Left kidney (tissue), 2 donors: Measurements from ENCODE around the gene GNA15. TPM values are rescaled to one million over a fixed set of nuclear protein-coding genes. Genes with fewer than 3 reads are reported as not detected.

ENCODE experiments used
- DNase-seq: peaks from one replicate; pipeline ENCODE4 v3.0.0-alpha.2; 2013
- polyA plus RNA-seq: library from polyadenylated mRNA; unstranded; fragments of 120-200 nt; gene quantifications from one replicate; pipeline ENCODE4 v1.2.1, GENCODE V29; 2013; ENCODE audit not compliant: insufficient read length

The GNA15 gene
- polyA plus RNA-seq, 1 donor = 0.65 TPM

GRCh38 chr19:3121396-3121795 lies 14.4 kb upstream of the GNA15 start:
- DNase-seq = no peak

- DNase-seq = no peak
These were observed 13.9 kb upstream of the GNA15 start for GRCh38 chr19:3121821-3122511.

GRCh38 chr19:3122512-3122870 lies 13.3 kb upstream of the GNA15 start:
- DNase-seq = no peak

- DNase-seq = no peak
These were observed 12.6 kb upstream of the GNA15 start for GRCh38 chr19:3123088-3123721.

- no peak for DNase-seq
These were observed 11.9 kb upstream of the GNA15 start for GRCh38 chr19:3123956-3124355.

GRCh38 chr19:3124630-3125029 lies 11.2 kb upstream of the GNA15 start:
- no peak for DNase-seq

- no peak for DNase-seq
These were observed 9.8 kb upstream of the GNA15 start for GRCh38 chr19:3125900-3126524.

GRCh38 chr19:3129112-3129511 lies 6.7 kb upstream of the GNA15 start:
- no peak for DNase-seq

GRCh38 chr19:3131168-3131567 lies 4.7 kb upstream of the GNA15 start:
- no peak for DNase-seq

GRCh38 chr19:3132971-3133792 lies 2.7 kb upstream of the GNA15 start:
- DNase-seq = peak; percentile 34

- no peak for DNase-seq
These were observed 2.1 kb upstream of the GNA15 start for GRCh38 chr19:3133793-3134116.

GRCh38 chr19:3136684-3137055 lies 837 bp downstream of the GNA15 start:
- DNase-seq = no peak

- peak; percentile 39 for DNase-seq
These were observed 1.3 kb downstream of the GNA15 start for GRCh38 chr19:3137119-3137518.

GRCh38 chr19:3138268-3138667 lies 2.4 kb downstream of the GNA15 start:
- DNase-seq = no peak

GRCh38 chr19:3140667-3141038 lies 4.8 kb downstream of the GNA15 start:
- no peak for DNase-seq

GRCh38 chr19:3142292-3142670 lies 6.4 kb downstream of the GNA15 start:
- DNase-seq = no peak

- no peak for DNase-seq
These were observed 7.0 kb downstream of the GNA15 start for GRCh38 chr19:3142781-3143337.

- no peak for DNase-seq
These were observed 10.3 kb downstream of the GNA15 start for GRCh38 chr19:3145909-3146676.

- DNase-seq = no peak
These were observed 10.9 kb downstream of the GNA15 start for GRCh38 chr19:3146677-3147100.

- no peak for DNase-seq
These were observed 12.7 kb downstream of the GNA15 start for GRCh38 chr19:3148503-3148902.

- DNase-seq = no peak
These were observed 13.3 kb downstream of the GNA15 start for GRCh38 chr19:3149089-3149488.
